Activated CD4-positive, alpha-beta T cell treated with anti-CD3 and anti-CD28 coated beads, Interleukin-2, amount 50 U/mL, for 48 hours (primary cell): ENCODE results near the gene MEGF6.

ENCODE experiments used
- DNase-seq, 2 experiments: peaks; one replicate each; pipeline ENCODE4 v3.0.0-alpha.2; 2020

Gene MEGF6

GRCh38 chr1:3568815-3569435 lies 42.4 kb downstream of the MEGF6 start:
- DNase-seq, result no peak

GRCh38 chr1:3566951-3567804 lies 44.1 kb downstream of the MEGF6 start:
- no peak for DNase-seq

DNA sequence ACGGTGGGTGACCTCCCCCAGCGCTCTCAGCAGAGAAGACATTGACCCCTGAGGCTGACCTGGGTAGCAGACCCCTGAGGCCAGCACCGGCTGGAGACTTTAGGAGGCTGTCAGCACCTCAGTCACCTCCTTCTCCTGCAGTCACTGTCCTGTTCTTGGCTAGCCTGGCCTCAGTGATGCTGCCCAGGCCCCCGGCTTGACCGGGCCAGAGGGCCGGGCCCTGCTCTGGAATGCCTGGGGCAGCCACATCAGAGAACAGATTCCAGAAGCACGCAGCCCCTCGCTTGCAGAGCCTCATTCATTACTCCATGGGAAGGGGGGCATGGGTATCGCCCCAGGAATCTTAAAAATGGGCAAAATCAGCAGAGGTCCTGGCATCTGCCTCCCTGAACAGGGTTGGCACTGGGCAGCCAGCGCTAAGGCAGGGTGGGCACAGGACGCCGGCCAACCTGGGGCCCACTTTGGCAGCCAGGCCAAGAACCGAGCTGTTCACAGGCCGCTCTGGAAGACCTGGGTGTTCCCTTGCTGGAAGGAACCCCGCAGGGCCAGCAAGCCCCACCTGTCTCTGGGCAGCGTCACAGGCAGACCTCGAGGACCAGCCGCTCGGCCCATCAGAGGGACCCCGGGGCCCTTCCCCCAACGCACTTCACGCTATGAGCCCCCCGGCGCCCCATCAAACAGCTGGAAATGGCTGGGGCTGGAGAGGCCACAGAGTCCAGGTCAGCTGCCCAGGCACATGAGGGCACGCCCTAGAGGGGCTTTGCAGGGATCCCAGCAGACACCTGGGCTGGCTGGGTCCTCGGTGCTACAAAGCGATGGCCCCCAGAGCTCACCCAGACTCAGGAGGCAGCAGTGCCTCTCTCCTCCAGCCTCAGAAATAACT lies 45.1 kb downstream of the MEGF6 start:
- DNase-seq, result no peak

- peak; percentile 10 to 32 for DNase-seq
These were observed 46.1 kb downstream of the MEGF6 start for GRCh38 chr1:3564921-3565831.

DNA sequence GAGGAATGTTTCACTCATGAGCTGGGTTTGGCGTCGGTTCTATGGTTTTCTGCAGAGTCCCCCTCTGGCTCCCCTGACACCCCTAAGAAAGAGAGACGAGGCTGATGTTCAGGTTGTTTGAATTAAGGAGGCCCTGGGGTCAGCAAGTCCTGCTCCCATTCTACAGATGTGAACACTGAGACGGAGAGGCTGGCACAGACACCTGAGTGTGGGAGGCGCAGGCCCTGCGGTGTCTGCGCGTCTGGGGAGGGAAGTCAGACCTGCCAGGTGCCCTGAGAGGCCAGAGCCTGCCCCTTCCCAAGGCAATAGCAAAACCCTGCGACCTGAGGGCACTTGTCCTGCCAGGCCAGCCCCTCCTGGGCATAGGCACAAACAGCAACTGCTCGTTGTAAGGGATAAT lies 47.7 kb downstream of the MEGF6 start:
- DNase-seq, result no peak

DNA sequence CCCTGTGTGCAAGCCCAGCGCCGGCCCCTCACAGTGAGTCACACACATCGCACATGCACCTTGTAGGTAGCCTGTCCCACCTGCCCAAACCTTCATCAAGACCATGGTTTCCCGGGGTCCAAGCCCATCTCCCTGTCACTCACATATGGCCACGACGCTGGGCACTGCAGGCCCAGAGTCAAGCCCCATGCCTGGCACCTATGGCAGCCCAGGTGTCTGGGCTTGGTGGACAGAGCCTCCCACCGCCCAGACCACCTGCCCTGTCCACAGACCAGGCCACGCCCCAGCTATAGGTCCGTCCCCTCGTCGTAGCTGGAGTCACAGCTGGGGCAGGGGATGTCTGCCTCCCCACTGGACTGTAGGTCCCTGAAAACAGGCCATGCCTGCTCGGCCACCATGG lies 48.2 kb downstream of the MEGF6 start:
- no peak for DNase-seq

DNA sequence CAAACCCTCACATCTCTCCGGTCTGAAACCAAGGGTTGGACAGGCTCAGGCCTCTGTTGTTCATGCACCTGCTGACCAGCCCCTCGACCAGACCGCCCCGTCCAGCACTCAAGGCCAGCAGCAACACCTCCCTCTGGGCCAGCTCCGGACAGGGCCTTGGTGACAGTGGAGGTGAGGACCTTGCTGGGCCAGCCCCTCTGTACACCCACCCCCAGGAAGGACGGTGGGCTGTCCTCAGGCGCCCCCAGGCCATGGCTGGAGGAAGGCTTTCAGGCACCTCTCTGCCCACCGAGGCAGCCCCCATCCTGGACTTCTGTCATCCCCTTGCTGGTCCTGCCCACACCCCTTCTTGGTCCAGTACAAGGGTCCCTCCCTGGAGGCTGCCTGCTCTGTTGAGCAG lies 48.6 kb downstream of the MEGF6 start:
- DNase-seq, result no peak

GRCh38 chr1:3561702-3562101 lies 49.6 kb downstream of the MEGF6 start:
- DNase-seq, result no peak

GRCh38 chr1:3560981-3561380 lies 50.3 kb downstream of the MEGF6 start:
- no peak for DNase-seq

DNA sequence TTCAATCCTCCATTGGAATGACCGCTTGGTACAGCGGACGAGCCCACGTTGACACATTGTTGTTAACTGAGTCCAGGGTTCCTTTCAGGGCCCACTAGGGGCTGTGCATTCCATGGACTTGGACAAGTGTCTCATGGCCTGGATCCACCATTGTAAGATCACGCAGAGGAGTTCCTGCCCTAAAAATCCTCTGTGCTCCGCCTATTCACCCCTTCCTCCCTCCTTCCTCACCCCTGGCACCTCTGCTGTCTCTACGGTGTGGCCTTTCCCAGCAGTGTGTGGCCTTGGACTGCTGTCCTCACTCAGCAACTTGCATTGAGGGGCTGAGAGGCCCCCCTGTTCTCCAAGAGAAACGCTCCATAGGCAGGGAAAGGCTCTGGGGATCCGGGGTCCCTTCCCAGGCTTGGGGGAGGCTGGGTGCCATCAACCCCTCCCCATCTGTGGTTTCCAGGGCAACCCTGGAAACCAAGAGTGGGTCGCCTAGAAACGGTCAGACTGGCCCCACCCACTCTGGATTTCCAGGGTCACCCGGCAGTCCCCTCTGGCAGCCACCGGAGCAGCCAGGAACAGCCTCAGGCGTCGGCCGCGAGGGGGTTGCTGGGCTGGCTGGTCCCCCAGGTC lies 50.9 kb downstream of the MEGF6 start:
- no peak for DNase-seq

DNA sequence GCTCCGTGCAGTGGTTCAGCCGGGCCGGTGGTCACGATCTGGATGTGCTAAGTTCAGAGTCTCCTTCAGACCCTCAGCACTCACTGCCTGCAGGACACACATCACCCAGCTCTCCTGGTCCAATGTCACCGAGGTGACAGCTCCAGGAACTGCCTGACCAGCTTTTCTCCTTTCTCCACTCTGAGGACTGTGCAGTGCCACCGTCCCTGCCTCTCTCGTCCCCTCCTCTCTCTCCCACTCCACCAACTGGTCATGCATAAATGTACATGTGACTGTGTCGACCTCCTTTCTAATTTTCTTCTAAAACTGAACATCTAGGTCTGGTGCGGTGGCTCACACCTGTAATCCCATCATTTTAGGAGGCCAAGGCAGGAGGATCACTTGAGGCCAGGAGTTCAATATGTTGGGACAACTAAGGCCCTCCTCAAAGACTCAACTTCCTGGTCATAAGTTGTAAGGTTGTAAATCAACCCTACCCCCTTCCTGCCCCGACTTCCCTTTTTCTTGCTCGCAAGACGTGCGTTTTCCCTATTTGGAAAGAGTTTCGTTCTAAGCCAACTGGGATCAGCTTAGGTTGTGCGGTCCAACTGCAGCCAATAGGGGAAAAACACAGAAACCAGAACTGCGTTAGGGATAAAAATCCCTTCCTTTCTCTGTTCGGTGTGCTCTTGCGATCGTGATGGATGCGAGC lies 53.1 kb downstream of the MEGF6 start:
- DNase-seq, result no peak

- DNase-seq, result no peak
These were observed 53.9 kb downstream of the MEGF6 start for GRCh38 chr1:3557366-3557765.

GRCh38 chr1:3556336-3556735 lies 55.0 kb downstream of the MEGF6 start:
- no peak for DNase-seq

GRCh38 chr1:3555131-3555920 lies 56.0 kb downstream of the MEGF6 start:
- DNase-seq, result no peak

- DNase-seq, result no peak
These were observed 57.4 kb downstream of the MEGF6 start for GRCh38 chr1:3553940-3554223.

- no peak for DNase-seq
These were observed 58.0 kb downstream of the MEGF6 start for GRCh38 chr1:3553166-3553939.

DNA sequence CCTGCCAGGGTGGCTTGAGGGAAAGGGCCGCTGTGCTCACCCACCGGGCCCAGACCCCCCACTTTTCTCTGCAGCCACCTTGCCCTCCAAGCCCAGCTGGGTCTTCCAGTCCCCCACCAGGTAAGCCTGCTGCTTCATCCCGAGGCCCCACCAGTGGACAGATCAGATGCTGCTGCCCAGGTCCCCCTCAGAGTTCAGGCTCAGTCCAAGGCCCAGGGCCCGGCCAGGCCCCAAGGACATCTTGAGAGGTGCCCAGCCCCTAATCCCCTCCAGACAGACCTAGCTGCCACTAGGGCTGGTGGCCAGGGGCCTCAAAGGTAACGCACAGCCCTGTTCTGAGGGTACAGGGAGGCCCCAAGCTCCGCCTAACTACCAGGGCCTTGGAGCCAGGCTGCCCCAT lies 58.6 kb downstream of the MEGF6 start:
- no peak for DNase-seq

DNA sequence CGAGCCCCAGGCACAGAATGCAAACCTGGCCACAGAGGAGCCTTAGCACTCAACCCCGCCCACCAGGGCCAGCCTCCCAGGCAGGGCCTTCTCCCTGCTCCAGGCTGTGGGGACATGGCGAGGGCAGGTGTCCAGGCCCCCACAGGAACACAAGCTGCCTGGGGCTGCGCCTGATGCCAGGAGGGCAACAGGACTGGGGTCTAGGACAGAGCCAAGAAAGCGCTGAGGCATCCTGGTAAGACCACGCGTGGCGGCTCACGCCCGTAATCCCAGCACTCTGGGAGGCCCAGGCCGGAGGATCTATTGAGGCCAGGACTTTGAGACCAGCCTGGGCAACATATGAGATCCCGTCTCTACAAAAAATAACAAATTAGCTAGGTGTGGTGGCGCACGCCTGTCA lies 59.1 kb downstream of the MEGF6 start:
- DNase-seq, result no peak

- DNase-seq, result no peak
These were observed 59.6 kb downstream of the MEGF6 start for GRCh38 chr1:3551711-3552110.

DNA sequence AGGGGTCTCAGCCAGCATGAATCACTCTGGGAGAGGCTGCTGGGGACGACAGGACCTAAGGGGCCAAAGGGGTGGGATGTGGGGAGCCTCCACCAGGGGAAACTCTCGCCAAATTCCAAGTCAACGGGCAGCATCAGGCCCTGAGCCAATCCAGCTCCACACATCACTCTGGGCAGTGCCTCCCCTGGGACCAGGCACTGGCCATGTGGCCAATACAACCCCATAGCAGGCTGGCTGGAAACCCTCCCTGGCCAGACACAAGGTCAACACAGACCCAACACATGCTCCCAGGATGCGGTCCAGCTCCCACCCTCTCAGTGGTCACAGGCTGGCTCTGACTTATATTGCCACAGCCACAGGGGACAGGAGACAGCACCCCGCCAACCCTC lies 60.0 kb downstream of the MEGF6 start:
- DNase-seq, result no peak
